IPS-20b (cell line): ENCODE data around the gene HLA-F.

ENCODE experiments used
- H3K27ac ChIP-seq: one replicate; pipeline ENCODE4 v1.5.1; 2013; ENCODE audit warnings: low read length
- H3K27me3 ChIP-seq: 2 replicates; pipeline ENCODE4 v1.6.1; 2013; ENCODE audit warnings: mild to moderate bottlenecking, low read length, inconsistent platforms; ENCODE audit not compliant: insufficient read depth
- H3K36me3 ChIP-seq: 2 replicates; pipeline ENCODE4 v1.6.1; 2013; ENCODE audit warnings: low read depth, mild to moderate bottlenecking, inconsistent platforms, low read length, moderate library complexity; ENCODE audit not compliant: insufficient read depth
- H3K4me1 ChIP-seq: 2 replicates; pipeline ENCODE4 v1.6.1; 2013; ENCODE audit warnings: mild to moderate bottlenecking, control low read depth, inconsistent platforms, low read length, moderate library complexity; ENCODE audit not compliant: insufficient read depth
- H3K4me3 ChIP-seq: 2 replicates; pipeline ENCODE4 v1.5.1; 2013; ENCODE audit warnings: mild to moderate bottlenecking, low read length, inconsistent platforms
- H3K9ac ChIP-seq: 2 replicates; pipeline ENCODE4 v1.6.1; 2013; ENCODE audit warnings: low read depth, mild to moderate bottlenecking, inconsistent platforms, low read length, moderate library complexity
- H3K9me3 ChIP-seq: 2 replicates; pipeline ENCODE4 v1.6.1; 2013; ENCODE audit warnings: mild to moderate bottlenecking, low read depth, low read length, inconsistent platforms; ENCODE audit not compliant: insufficient read depth

The HLA-F gene

DNA sequence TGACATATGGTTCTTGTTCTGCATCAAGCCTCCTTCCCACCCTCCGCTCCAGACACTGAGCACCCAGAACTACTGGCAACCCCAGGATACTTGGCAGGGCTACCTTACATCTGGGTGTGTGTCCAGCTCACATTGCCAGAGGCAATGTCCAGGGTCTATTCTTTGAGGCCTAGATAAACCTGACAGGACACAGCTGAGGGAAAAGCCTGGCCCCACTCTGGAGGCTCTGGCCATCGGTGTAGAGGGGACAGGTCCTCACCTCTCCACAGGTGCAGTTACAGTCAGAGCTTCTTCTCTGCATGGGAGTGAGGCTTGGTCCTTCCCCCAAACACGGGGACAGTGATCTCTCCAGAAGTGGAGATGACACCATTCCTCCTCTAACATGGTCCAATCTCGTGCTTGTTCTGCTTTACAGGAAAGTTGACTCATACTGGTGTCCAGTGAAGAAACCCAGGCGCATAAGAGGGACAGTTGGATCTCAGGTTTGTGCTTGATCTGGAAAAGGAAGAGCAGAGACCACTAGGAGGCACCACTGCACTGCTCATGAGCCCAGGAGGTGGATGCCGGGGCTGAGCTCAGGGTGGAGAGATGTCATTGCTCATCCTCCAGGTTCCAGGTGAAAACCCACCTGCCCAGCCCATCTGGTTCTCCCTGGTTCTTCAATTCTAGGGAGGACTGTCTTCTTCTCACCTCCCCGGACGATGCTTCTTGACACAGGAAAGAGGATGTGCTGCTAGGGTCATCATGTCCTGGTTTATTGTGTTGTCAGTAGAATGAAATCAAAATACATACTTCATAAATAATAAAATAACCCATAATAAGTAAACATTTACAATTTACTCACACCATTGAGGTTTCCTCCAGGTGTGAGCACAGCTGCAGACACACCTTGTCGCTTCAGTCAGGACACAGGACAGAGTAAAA, 14.7 kb downstream of the HLA-F start:
- Histone ChIP-seq H3K27me3 (peaks cover 3% of the 10 kb centered on the region; the same call in 1 of the 2 replicates), H3K4me1 (no peaks in the 10 kb centered on the region), H3K27ac (no peak overlapping the region), H3K4me3 (no peak overlapping the region), H3K36me3 (no peaks in the 10 kb centered on the region), H3K9ac (no peak overlapping the region), H3K9me3 (no peaks in the 10 kb centered on the region)

DNA sequence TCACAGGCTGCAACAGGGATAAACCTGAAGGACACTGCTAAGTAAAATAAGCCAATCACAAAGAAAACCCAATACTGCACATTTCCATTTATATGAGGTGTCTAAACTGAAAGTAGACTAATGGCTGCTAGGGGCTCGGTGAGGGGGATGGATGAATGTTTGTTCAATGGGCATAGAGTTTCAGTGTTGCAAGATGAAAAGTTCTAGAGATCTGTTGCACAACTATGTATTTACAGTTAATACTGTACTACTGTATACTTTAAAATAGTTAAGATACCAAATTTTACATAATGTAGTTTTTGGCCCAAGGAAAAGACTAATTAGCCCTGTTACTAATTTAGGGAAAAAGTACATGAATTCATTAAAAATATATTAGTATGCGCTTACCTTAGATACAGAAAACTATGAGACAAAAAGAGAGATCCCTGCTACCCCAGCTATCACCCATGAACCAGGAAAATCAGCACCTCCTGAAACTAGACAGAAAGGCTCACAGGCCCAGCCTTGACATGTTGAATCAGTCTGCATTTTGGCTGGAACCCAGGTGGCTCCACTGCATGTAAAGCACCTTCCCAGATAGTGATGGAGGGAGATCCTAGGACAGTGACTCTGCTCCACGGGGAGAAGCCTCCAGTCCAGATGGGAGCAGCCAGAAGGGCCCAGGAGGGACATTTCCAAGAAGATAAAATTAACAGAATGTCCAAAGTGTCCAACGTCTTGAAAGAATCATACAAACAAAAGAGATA, 16.1 kb downstream of the HLA-F start:
- no peak overlapping the region for H3K27ac ChIP-seq
- no peak overlapping the region for H3K9ac ChIP-seq
- no peaks in the 10 kb centered on the region for H3K36me3 ChIP-seq
- peaks cover 4% of the 10 kb centered on the region; the same call in 1 of the 2 replicates for H3K27me3 ChIP-seq
- no peaks in the 10 kb centered on the region for H3K4me1 ChIP-seq
- H3K9me3 ChIP-seq = no peaks in the 10 kb centered on the region
- no peak overlapping the region for H3K4me3 ChIP-seq

DNA sequence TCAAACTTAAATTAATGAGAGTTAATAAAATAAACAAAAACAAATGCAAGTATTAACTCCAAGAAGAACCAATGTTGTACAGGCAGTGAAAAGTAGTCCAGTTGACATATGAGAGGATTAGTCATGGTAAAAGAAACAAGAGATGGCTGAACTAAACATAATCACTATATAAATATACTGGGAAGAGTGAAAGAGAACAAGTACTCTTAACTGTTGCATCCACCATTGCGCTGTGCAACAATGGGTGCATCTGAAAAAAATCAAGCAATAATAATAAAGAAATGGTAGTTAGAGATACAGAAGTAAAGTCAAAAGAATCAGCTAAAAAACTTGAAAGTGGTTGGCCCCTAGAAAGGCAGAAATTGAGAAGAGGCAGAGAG, 16.6 kb downstream of the HLA-F start:
- no peaks in the 10 kb centered on the region for H3K4me1 ChIP-seq
- no peaks in the 10 kb centered on the region for H3K36me3 ChIP-seq
- no peak overlapping the region for H3K27ac ChIP-seq
- H3K4me3 ChIP-seq = no peak overlapping the region
- H3K9me3 ChIP-seq = no peaks in the 10 kb centered on the region
- H3K9ac ChIP-seq = no peak overlapping the region
- peaks cover 10% of the 10 kb centered on the region; the same call in 1 of the 2 replicates for H3K27me3 ChIP-seq

DNA sequence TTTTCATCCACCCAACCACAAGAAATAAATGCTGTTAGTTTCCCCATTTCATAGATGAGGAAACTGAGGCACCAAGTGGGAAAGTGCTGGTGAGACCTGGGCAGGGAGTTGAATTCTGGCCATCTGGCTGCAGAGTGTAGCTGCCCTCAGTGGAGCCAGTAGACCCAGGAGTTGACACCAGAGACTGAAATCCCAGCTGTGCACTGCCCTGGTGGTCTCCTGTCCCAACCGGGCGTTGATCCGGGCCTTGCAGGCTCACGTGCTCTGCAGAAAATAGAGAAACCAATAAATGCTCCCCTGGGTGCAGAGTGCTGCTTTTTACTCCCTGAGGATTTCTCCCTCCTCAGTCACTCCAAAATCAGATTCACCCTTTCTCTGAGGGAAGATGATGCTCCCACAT, 18.4 kb downstream of the HLA-F start:
- no peak overlapping the region for H3K27ac ChIP-seq
- no peaks in the 10 kb centered on the region for H3K9me3 ChIP-seq
- no peak overlapping the region for H3K9ac ChIP-seq
- peaks cover 26% of the 10 kb centered on the region for H3K27me3 ChIP-seq
- no peak overlapping the region for H3K4me3 ChIP-seq
- no peaks in the 10 kb centered on the region for H3K36me3 ChIP-seq
- H3K4me1 ChIP-seq = no peaks in the 10 kb centered on the region

DNA sequence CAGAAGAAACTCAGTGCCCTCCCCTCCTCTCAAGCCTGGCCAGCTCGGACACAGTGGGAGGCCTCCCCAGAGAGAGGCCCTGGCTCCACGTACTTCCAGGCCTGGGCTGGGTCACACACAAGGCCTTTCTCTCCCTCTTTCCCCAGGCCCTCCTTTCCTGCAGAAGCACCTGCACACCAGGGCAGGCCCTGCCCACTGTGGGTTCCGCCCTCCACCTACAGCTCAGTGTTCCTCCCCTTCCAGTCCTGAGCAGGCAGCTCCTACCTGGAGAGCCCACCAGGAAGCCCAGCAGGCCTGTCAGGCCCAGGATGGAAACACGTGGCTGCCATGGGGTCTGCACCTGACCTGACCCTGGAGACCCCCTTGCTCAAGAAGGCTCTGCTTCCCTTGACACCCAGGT, 18.9 kb downstream of the HLA-F start:
- H3K36me3 ChIP-seq = no peaks in the 10 kb centered on the region
- H3K9ac ChIP-seq = no peak overlapping the region
- no peaks in the 10 kb centered on the region for H3K9me3 ChIP-seq
- peaks cover 32% of the 10 kb centered on the region for H3K27me3 ChIP-seq
- no peak overlapping the region for H3K27ac ChIP-seq
- H3K4me3 ChIP-seq = no peak overlapping the region
- no peaks in the 10 kb centered on the region for H3K4me1 ChIP-seq

DNA sequence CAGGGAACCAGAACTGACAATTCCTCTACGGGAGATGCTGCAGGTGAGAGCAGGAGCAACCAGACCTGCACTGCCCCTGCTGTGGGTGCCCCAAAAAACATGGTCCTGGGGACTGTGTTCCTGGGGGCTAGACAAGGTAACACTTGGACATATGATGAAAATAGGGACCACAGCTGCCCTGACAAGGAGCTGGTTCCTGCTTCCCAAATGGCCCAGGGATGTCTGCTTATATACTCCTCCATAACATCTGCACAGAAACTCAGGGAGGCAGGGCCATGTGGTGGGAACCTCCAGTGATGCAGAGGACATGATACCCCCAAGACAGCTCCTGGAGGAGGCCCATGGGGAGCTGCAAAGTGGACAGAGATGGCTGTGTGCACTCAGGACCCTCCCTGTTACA, 19.8 kb downstream of the HLA-F start:
- Histone ChIP-seq H3K4me1 (no peaks in the 10 kb centered on the region), H3K27ac (no peak overlapping the region), H3K4me3 (no peak overlapping the region), H3K9me3 (no peaks in the 10 kb centered on the region), H3K36me3 (no peaks in the 10 kb centered on the region), H3K27me3 (peaks cover 37% of the 10 kb centered on the region), H3K9ac (no peak overlapping the region)

DNA sequence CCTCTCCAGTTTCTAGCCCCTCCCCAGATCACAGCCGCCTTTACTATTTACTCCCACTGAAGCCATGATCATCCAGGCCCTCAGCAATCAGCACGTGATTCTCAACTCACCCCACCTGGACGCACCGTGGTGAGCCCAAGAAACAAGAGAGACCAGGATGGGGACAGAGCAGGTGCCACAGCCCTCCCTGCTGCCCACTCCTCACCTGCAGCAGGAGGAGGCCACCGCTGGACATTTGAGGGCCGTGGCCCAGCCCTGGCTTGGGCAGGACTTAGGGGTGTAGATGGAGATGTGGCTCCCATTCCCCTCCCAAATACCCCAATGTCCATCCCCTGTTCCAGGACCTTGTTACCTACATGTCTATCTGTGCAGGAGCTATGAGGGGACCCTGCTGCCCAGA, 20.3 kb downstream of the HLA-F start:
- Histone ChIP-seq H3K36me3 (no peaks in the 10 kb centered on the region), H3K27me3 (peaks cover 43% of the 10 kb centered on the region), H3K4me3 (no peak overlapping the region), H3K27ac (no peak overlapping the region), H3K9me3 (no peaks in the 10 kb centered on the region), H3K9ac (no peak overlapping the region), H3K4me1 (no peaks in the 10 kb centered on the region)

DNA sequence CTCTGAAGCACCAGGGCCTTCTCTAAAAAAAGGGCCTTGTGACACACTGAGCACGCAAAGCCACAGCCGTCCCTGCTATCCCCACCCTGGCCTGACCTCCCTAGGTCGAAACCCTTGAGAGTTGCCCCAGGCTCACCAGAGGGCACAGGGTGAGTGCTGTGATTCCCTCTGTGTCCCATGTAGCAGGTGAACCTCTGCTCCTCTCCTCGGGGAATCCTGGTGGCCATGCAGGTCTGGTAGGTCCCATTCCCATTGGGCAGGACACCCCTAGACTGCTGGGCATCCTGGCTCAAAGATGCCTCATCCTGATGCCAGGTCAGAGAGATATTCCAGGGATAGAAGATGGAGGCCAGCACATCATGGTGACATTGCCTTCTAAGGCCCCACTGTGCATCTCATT, 20.9 kb downstream of the HLA-F start:
- H3K36me3 ChIP-seq = no peaks in the 10 kb centered on the region
- peaks cover 48% of the 10 kb centered on the region for H3K27me3 ChIP-seq
- no peak overlapping the region for H3K4me3 ChIP-seq
- no peaks in the 10 kb centered on the region for H3K4me1 ChIP-seq
- H3K9me3 ChIP-seq = no peaks in the 10 kb centered on the region
- H3K9ac ChIP-seq = no peak overlapping the region
- H3K27ac ChIP-seq = no peak overlapping the region

DNA sequence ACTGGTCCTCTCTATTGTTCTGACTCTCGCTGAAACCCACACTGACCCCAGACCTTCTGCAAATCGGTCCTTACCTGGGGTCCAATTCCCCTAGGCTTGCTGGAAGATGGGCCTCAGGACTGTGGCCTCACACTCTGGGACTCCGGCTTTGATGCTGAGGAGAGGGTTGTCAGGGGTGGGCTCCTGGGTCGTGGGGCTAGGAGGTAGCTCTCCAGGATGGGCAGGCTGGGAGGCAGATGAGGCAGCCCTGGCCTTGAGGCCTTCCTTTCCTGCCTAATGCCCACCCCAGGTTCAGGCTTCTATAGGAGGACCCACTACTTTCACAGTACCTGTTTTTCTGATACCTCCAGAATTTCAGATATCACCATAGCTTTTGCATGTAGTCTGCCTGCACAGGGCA, 21.4 kb downstream of the HLA-F start:
- Histone ChIP-seq H3K9me3 (no peaks in the 10 kb centered on the region), H3K36me3 (no peaks in the 10 kb centered on the region), H3K4me3 (no peak overlapping the region), H3K9ac (no peak overlapping the region), H3K27ac (no peak overlapping the region), H3K4me1 (no peaks in the 10 kb centered on the region), H3K27me3 (peaks cover 53% of the 10 kb centered on the region)

DNA sequence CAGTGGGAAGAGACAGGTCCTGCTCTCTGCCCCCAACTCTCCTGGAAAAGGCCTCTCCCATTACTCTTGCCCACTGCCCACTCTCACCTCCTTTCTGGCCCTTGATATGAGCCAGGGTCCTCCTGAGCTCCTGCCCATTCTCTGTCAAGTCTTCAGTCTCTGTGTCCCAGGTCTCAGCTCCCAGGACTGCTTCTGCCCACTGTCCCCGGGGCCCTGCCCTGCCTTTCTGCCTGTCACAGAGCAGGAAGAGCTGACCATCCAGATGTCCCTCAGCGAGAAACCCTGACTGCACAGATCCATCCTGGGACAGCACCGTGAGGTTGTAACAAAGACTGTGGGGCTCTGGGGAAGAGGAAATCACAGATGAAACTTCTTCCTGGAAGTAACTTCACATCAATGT, 22.2 kb downstream of the HLA-F start:
- H3K27me3 ChIP-seq = peaks cover 61% of the 10 kb centered on the region
- no peak overlapping the region for H3K27ac ChIP-seq
- no peak overlapping the region for H3K4me3 ChIP-seq
- no peaks in the 10 kb centered on the region for H3K9me3 ChIP-seq
- H3K36me3 ChIP-seq = no peaks in the 10 kb centered on the region
- H3K9ac ChIP-seq = no peak overlapping the region
- H3K4me1 ChIP-seq = no peaks in the 10 kb centered on the region

DNA sequence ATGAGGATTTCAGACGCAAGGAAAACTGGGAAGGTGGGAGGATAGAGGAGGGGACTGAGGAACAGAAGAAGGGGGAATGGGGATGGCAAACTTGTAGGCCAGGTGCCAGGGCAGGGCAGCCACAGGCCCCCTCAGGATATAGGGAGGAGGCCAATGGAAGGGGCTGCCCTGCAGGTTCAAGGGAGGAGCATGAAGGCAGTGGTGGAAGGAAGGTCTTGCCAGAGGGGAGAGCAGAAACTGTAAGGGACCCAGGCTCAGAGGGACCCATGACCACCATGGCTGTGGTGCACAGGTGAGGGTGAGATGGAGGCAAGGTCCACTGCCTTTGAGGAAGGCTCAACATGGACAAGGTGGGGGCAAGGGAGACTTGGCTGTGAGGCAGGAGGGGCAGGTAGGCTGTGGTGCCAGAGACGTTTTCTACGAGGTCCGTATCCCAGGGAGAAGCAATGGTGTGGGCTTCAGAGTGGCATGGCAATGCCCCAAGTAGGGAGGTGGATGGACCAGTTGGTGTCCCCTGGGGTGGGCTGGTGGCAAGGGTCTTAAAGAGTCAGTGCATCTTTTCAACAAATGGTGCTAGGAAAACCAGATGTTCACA, 22.7 kb downstream of the HLA-F start:
- Histone ChIP-seq H3K27me3 (peaks cover 67% of the 10 kb centered on the region), H3K4me3 (no peak overlapping the region), H3K9ac (no peak overlapping the region), H3K36me3 (no peaks in the 10 kb centered on the region), H3K27ac (no peak overlapping the region), H3K9me3 (no peaks in the 10 kb centered on the region), H3K4me1 (no peaks in the 10 kb centered on the region)
